DMS 273 (cell line): ENCODE results near the gene EAF1.
"Not testable (repeated sequence)": the region's sequence is repeated elsewhere in the genome, so short reads cannot be mapped to it uniquely, and the experiment has no call there.

ENCODE experiments used
- DNase-seq: peaks from one replicate; lab custom pipeline; 2025; ENCODE audit not compliant: unreplicated experiment; lab: John Stamatoyannopoulos, UW

The EAF1 gene

GRCh38 chr3:15405448-15406050 lies 21.8 kb upstream of the EAF1 start:
- DNase-seq, result peak; percentile 70

GRCh38 chr3:15409239-15409638 lies 18.2 kb upstream of the EAF1 start:
- no peak for DNase-seq

- no peak for DNase-seq
Measured at GRCh38 chr3:15409774-15410173, 17.6 kb upstream of the EAF1 start.

- DNase-seq, result not testable (repeated sequence)
Measured at GRCh38 chr3:15410966-15411365, 16.4 kb upstream of the EAF1 start.

GRCh38 chr3:15420871-15421270 lies 6.5 kb upstream of the EAF1 start:
- DNase-seq, result no peak

GRCh38 chr3:15426579-15427118 lies 749 bp upstream of the EAF1 start:
- no peak for DNase-seq

- DNase-seq, result no peak
Measured at GRCh38 chr3:15427981-15428380, 583 bp downstream of the EAF1 start.

GRCh38 chr3:15428539-15428938 lies 1.1 kb downstream of the EAF1 start:
- no peak for DNase-seq

GRCh38 chr3:15429080-15429479 lies 1.7 kb downstream of the EAF1 start:
- no peak for DNase-seq

GRCh38 chr3:15430624-15431023 lies 3.2 kb downstream of the EAF1 start:
- no peak for DNase-seq

- DNase-seq, result no peak
Measured at GRCh38 chr3:15431256-15431837, 3.9 kb downstream of the EAF1 start.

GRCh38 chr3:15433531-15433930 lies 6.1 kb downstream of the EAF1 start:
- no peak for DNase-seq

- no peak for DNase-seq
Measured at GRCh38 chr3:15434756-15435155, 7.4 kb downstream of the EAF1 start.

GRCh38 chr3:15436246-15436645 lies 8.8 kb downstream of the EAF1 start:
- DNase-seq, result no peak

- no peak for DNase-seq
Measured at GRCh38 chr3:15438983-15439382, 11.6 kb downstream of the EAF1 start.

- no peak for DNase-seq
Measured at GRCh38 chr3:15439476-15439875, 12.1 kb downstream of the EAF1 start.

GRCh38 chr3:15440891-15441290 lies 13.5 kb downstream of the EAF1 start:
- DNase-seq, result no peak

GRCh38 chr3:15443826-15444524 lies 16.6 kb downstream of the EAF1 start:
- DNase-seq, result no peak

GRCh38 chr3:15449489-15450224 lies 22.3 kb downstream of the EAF1 start:
- no peak for DNase-seq

- DNase-seq, result no peak
Measured at GRCh38 chr3:15450438-15451215, 23.2 kb downstream of the EAF1 start.
